GM13977 (cell line): ENCODE results near the gene DACH1.

Experiments used
- DNase-seq: peaks from one replicate; pipeline ENCODE4 v3.0.0; 2012; ENCODE audit warnings: low spot score
- CTCF ChIP-seq: IDR thresholded peaks from 2 replicates; pipeline ENCODE4 v1.5.1; 2012; ENCODE audit warnings: mild to moderate bottlenecking, control low read depth; ENCODE audit not compliant: insufficient read depth; ENCODE audit errors: extremely low read depth, missing control alignments
- in situ Hi-C: fragments of 300-500 bp; cut with MboI; formaldehyde crosslinking; loops from one replicate; pipeline ENCODE4 v1.12.0; 2022; ENCODE audit warnings: low sequenced_read_pairs, low pct_unique_long_range_greater_than_20kb, mixed read lengths, inconsistent platforms; ENCODE audit not compliant: unreplicated experiment

Gene DACH1

DNA sequence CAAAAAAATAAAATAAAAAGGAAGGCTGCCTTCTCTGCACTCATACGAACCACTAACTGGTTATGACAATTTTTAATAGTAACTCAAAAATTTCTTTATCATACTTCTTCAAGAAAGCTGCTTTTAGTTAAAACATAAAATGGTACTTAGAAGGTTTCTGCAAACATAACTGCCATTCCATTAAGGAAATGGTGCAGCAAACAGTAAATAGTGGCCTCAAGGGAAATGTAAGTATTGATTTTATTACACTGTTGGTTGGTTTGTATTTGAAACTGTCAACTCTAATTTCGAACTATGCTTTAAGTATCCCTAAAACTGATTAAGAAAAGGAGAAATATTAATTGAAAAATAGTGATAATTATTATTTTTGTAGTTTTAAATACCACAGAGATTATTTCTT, 278.0 kb downstream of the DACH1 start:
- in situ Hi-C loops: no loop called here
- no peak for DNase-seq
- no peak for TF ChIP-seq CTCF

- no peak for DNase-seq
- TF ChIP-seq CTCF: no peak
- in situ Hi-C loops: no loop called here
Measured at GRCh38 chr13:71587817-71588216, 279.2 kb downstream of the DACH1 start.

DNA sequence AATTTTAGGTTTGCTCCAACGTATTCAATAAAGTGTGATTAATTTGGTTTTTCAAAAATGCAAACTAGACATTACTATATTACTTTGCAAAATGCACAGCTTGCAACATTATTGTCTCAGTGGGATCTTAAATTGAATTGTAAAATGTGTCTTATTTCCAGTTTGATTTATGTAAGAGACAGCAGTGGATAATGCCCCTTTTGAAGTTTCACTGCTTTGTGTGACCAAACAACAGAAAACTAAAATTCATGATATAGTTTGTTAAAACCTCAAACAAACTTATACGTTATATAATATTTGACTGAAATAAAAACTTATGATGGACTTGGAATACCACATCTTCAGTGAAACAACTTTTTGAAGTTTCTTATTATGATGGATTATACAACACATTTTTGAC, 279.8 kb downstream of the DACH1 start:
- no peak for TF ChIP-seq CTCF
- no peak for DNase-seq
- in situ Hi-C loops: no loop called here

- DNase-seq: no peak
- TF ChIP-seq CTCF: no peak
- in situ Hi-C loops: no loop called here
Measured at GRCh38 chr13:71583581-71583980, 283.4 kb downstream of the DACH1 start.

GRCh38 chr13:71580614-71581013, 286.4 kb downstream of the DACH1 start:
- in situ Hi-C loops: no loop called here
- DNase-seq: no peak

DNA sequence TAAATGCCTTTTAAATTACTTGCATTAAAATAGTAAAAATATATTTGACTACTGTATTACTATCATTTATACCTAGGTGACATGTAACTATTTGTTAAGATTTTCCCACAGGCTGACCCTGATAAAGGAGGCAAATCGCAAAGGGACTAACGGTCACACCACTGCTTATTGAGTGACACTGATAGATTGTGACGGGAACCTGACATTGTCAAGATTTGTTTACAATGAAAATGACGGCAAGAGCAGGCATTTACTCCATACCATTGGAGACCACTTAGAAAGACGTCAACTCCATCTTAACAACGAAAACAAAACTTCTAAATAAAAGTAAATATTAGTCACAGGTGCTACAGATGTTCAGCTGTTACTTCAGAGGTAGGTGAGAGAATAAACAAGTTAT, 289.0 kb downstream of the DACH1 start:
- no peak for DNase-seq
- TF ChIP-seq CTCF: no peak
- in situ Hi-C loops: no loop called here

More at GRCh38 chr13:71580614-71581013, 286.4 kb downstream of the DACH1 start:
- TF ChIP-seq CTCF: no peak

- DNase-seq: no peak
- in situ Hi-C loops: no loop called here
- TF ChIP-seq CTCF: no peak
Measured at GRCh38 chr13:71577127-71577526, 289.9 kb downstream of the DACH1 start.
